HCT116 (cell line): ENCODE measurements around the gene FLG. TPM values are rescaled to one million over a fixed set of nuclear protein-coding genes. Genes with fewer than 3 reads are reported as not detected.

Source experiments
- ATAC-seq: fragments of 200-7000 bp; cut with Tn5 transposase; 2 replicates; pipeline ENCODE4 v1.9.1; 2020; ENCODE audit warnings: mild to moderate bottlenecking, moderate library complexity
- BruUV-seq: library from RNA; stranded (reverse); fragments of 400-500 nt; replicated peaks from 2 replicates; lab custom pipeline; 2021; lab: Mats Ljungman, UMichigan
- CTCF ChIA-PET: fragments of 300-600 bp; sonication (Branson Sonifier 250); formaldehyde crosslinking; loops from one replicate; lab custom pipeline; 2021; ENCODE audit warnings: antibody characterized with exemption; lab: Charles Lee
- POLR2A ChIA-PET: fragments of 300-600, 350-600 bp; sonication (Branson Sonifier 250); formaldehyde crosslinking; loops from one replicate; lab custom pipeline; 2021; ENCODE audit warnings: antibody characterized with exemption; lab: Charles Lee
- RAD21 ChIA-PET, 2 experiments: fragments of 300-600 bp; sonication (Branson Sonifier 250); formaldehyde crosslinking; loops; one replicate each; lab custom pipeline; 2023; ENCODE audit warnings: low total read pairs in 2 of 2; ENCODE audit not compliant: uncharacterized antibody in 2 of 2, unreplicated experiment in 2 of 2, low non-redundant PET in 1 of 2; lab: Charles Lee
- DNase-seq: peaks from one replicate; pipeline ENCODE4 v3.0.0-alpha.2; 2010; ENCODE audit warnings: low read depth, low spot score
- H2AFZ ChIP-seq: fragments of 200-600 bp; shearing (Covaris generic), sonication (generic); 2 replicates; pipeline ENCODE4 v1.6.1; 2017; ENCODE audit warnings: low read depth, mixed run types, mixed read lengths, antibody characterized with exemption, low read length; ENCODE audit not compliant: poor library complexity, severe bottlenecking
- H3K27ac ChIP-seq: 2 replicates; pipeline ENCODE4 v1.5.1; 2012; ENCODE audit warnings: low read depth, low read length
- H3K27me3 ChIP-seq: fragments of 200-600 bp; sonication (generic); 2 replicates; pipeline ENCODE4 v1.6.1; 2016; ENCODE audit warnings: mixed run types, low read length, mixed read lengths; ENCODE audit not compliant: insufficient read depth
- H3K36me3 ChIP-seq, 2 experiments: fragments of 200-500 bp in 1 of 2; fragments of 200-600 bp in 1 of 2; sonication (Bioruptor generic) in 1 of 2; sonication (generic) in 1 of 2; 2 replicates each; pipeline versions ENCODE4 v1.5.1 to v1.6.1; 2014 to 2016; ENCODE audit warnings: low read length in 2 of 2, inconsistent platforms in 1 of 2, mixed read lengths in 1 of 2, mixed run types in 1 of 2; ENCODE audit not compliant: insufficient read depth in 2 of 2, control insufficient read depth in 1 of 2
- H3K4me1 ChIP-seq, 2 experiments: fragments of 200-600 bp in 1 of 2; sonication (generic) in 1 of 2; 2 replicates each; pipeline versions ENCODE4 v1.5.1 to v1.6.1; 2012 to 2017; ENCODE audit warnings: low read length in 2 of 2, inconsistent platforms in 1 of 2, mild to moderate bottlenecking in 1 of 2, mixed read lengths in 1 of 2, mixed run types in 1 of 2, moderate library complexity in 1 of 2; ENCODE audit not compliant: insufficient read depth in 2 of 2, control insufficient read depth in 1 of 2
- H3K4me2 ChIP-seq: fragments of 200-600 bp; sonication (generic); 2 replicates; pipeline ENCODE4 v1.6.1; 2017; ENCODE audit warnings: mixed run types, low read length, mixed read lengths
- H3K4me3 ChIP-seq, 2 experiments: fragments of 200-600 bp in 1 of 2; sonication (generic) in 1 of 2; replicated peaks in 1 of 2; 2 replicates each; pipeline ENCODE4 v1.5.1; 2011 to 2016; ENCODE audit warnings: low read length in 2 of 2, control low read depth in 1 of 2, low read depth in 1 of 2, mild to moderate bottlenecking in 1 of 2, mixed read lengths in 1 of 2, mixed run types in 1 of 2
- H3K79me2 ChIP-seq: fragments of 200-600 bp; sonication (generic); 2 replicates; pipeline ENCODE4 v1.6.1; 2017; ENCODE audit warnings: mild to moderate bottlenecking, mixed run types, low read length, moderate library complexity, mixed read lengths; ENCODE audit not compliant: insufficient read depth
- H3K9ac ChIP-seq: fragments of 200-600 bp; sonication (generic); 2 replicates; pipeline ENCODE4 v1.6.1; 2016; ENCODE audit warnings: low read length, mixed read lengths
- H3K9me2 ChIP-seq: fragments of 200-600 bp; sonication (generic), shearing (Covaris generic); 2 replicates; pipeline ENCODE4 v1.6.1; 2017; ENCODE audit warnings: mixed run types, mild to moderate bottlenecking, moderate library complexity; ENCODE audit not compliant: insufficient read depth
- H3K9me3 ChIP-seq, 2 experiments: fragments of 200-500 bp in 1 of 2; fragments of 200-600 bp in 1 of 2; sonication (Bioruptor generic) in 1 of 2; sonication (generic) in 1 of 2; 2 replicates each; pipeline ENCODE4 v1.6.1; 2014 to 2017; ENCODE audit warnings: low read length in 2 of 2, mixed read lengths in 2 of 2, inconsistent platforms in 1 of 2, low read depth in 1 of 2, mild to moderate bottlenecking in 1 of 2, mixed run types in 1 of 2, moderate library complexity in 1 of 2; ENCODE audit not compliant: control insufficient read depth in 1 of 2, insufficient read depth in 1 of 2
- H4K20me1 ChIP-seq: fragments of 200-600 bp; sonication (generic), shearing (Covaris generic); 2 replicates; pipeline ENCODE4 v1.6.1; 2017; ENCODE audit warnings: mixed run types, mild to moderate bottlenecking, moderate library complexity; ENCODE audit not compliant: insufficient read depth
- CBX3 ChIP-seq: IDR thresholded peaks from 2 replicates; pipeline ENCODE4 v1.6.1; 2012; ENCODE audit warnings: low read depth
- CEBPB ChIP-seq: IDR thresholded peaks from 2 replicates; pipeline ENCODE4 v1.6.1; 2012; ENCODE audit warnings: low read depth
- CTCF ChIP-seq, 3 experiments: fragments of 200-600 bp in 1 of 3; sonication (generic) in 1 of 3; IDR thresholded peaks in 2 of 3; conservative IDR thresholded peaks in 1 of 3; 2 replicates each; pipeline ENCODE4 v1.5.1; 2012 to 2017; ENCODE audit warnings: low read depth in 2 of 3, low read length in 2 of 3, antibody characterized with exemption in 1 of 3, borderline replicate concordance in 1 of 3, control low read depth in 1 of 3, mild to moderate bottlenecking in 1 of 3, mixed read lengths in 1 of 3, mixed run types in 1 of 3, moderate library complexity in 1 of 3; ENCODE audit not compliant: insufficient read depth in 1 of 3
- EGR1 ChIP-seq: IDR thresholded peaks from 2 replicates; pipeline ENCODE4 v1.6.1; 2012; ENCODE audit warnings: low read depth
- ELF1 ChIP-seq: IDR thresholded peaks from 2 replicates; pipeline ENCODE4 v1.6.1; 2012; ENCODE audit warnings: low read depth, borderline replicate concordance
- EZH2 ChIP-seq: fragments of 200-600 bp; sonication (generic); IDR thresholded peaks from 2 replicates; pipeline ENCODE4 v1.6.1; 2017; ENCODE audit warnings: antibody characterized with exemption, mixed run types
- EZH2phosphoT487 ChIP-seq: fragments of 200-600 bp; IDR thresholded peaks from 2 replicates; pipeline ENCODE4 v1.6.1; 2018; ENCODE audit warnings: antibody characterized with exemption, borderline replicate concordance
- FOSL1 ChIP-seq: IDR thresholded peaks from 2 replicates; pipeline ENCODE4 v1.6.1; 2012; ENCODE audit warnings: low read depth
- JUND ChIP-seq: IDR thresholded peaks from 2 replicates; pipeline ENCODE4 v1.6.1; 2012
- MAX ChIP-seq: IDR thresholded peaks from 2 replicates; pipeline ENCODE4 v1.6.1; 2012
- POLR2A ChIP-seq: IDR thresholded peaks from 2 replicates; pipeline ENCODE4 v1.7.0; 2011; ENCODE audit warnings: borderline replicate concordance; ENCODE audit not compliant: insufficient read depth, insufficient read length; ENCODE audit errors: extremely low read depth
- RAD21 ChIP-seq: IDR thresholded peaks from 2 replicates; pipeline ENCODE4 v1.6.1; 2012; ENCODE audit warnings: low read depth, mild to moderate bottlenecking
- SP1 ChIP-seq: IDR thresholded peaks from 2 replicates; pipeline ENCODE4 v1.6.1; 2012; ENCODE audit warnings: low read depth
- SRF ChIP-seq: IDR thresholded peaks from 2 replicates; pipeline ENCODE4 v1.6.1; 2012; ENCODE audit warnings: low read depth
- TCF7L2 ChIP-seq: IDR thresholded peaks from 2 replicates; pipeline ENCODE4 v1.7.0; 2011; ENCODE audit warnings: borderline replicate concordance, inconsistent platforms; ENCODE audit not compliant: insufficient read depth, insufficient read length; ENCODE audit errors: extremely low read depth
- YY1 ChIP-seq: IDR thresholded peaks from 2 replicates; pipeline ENCODE4 v1.6.1; 2011; ENCODE audit warnings: low read length, low read depth, moderate library complexity, mild to moderate bottlenecking; ENCODE audit not compliant: insufficient replicate concordance; ENCODE audit errors: extremely low read depth
- ZBTB33 ChIP-seq: IDR thresholded peaks from 2 replicates; pipeline ENCODE4 v1.6.1; 2011; ENCODE audit warnings: mild to moderate bottlenecking, low read length, moderate library complexity; ENCODE audit not compliant: insufficient replicate concordance; ENCODE audit errors: extremely low read depth
- ZFX ChIP-seq: fragments of 450-650 bp; IDR thresholded peaks from 2 replicates; pipeline ENCODE4 v1.6.1; 2017
- intact Hi-C: fragments of 100-400 bp; cut with micrococcal nuclease; formaldehyde crosslinking; loops from 2 replicates; pipeline ENCODE4 v1.10.0; 2022
- total RNA-seq: library from RNA; stranded (reverse); gene quantifications from one replicate; pipeline ENCODE4 v1.2.1, GENCODE V29; 2021; ENCODE audit not compliant: unreplicated experiment
- TF ChIP-seq, protein P1 (sequence below): IDR thresholded peaks from 2 replicates; pipeline ENCODE4 v1.6.1; 2012
- TF ChIP-seq, protein P2 (sequence below): IDR thresholded peaks from 2 replicates; pipeline ENCODE4 v1.6.1; 2012; ENCODE audit warnings: low read depth

FLG gene
- total RNA-seq, 1 experiment from 2014 or later, result 0.02 TPM

- TF ChIP-seq MAX, result no peak
- TF ChIP-seq CEBPB, result no peak
- no peak for TF ChIP-seq SRF
- TF ChIP-seq, protein P1, sequence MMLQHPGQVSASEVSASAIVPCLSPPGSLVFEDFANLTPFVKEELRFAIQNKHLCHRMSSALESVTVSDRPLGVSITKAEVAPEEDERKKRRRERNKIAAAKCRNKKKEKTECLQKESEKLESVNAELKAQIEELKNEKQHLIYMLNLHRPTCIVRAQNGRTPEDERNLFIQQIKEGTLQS, result no peak
- no peak for TF ChIP-seq JUND
- TF ChIP-seq YY1, result no peak
- TF ChIP-seq, protein P2, sequence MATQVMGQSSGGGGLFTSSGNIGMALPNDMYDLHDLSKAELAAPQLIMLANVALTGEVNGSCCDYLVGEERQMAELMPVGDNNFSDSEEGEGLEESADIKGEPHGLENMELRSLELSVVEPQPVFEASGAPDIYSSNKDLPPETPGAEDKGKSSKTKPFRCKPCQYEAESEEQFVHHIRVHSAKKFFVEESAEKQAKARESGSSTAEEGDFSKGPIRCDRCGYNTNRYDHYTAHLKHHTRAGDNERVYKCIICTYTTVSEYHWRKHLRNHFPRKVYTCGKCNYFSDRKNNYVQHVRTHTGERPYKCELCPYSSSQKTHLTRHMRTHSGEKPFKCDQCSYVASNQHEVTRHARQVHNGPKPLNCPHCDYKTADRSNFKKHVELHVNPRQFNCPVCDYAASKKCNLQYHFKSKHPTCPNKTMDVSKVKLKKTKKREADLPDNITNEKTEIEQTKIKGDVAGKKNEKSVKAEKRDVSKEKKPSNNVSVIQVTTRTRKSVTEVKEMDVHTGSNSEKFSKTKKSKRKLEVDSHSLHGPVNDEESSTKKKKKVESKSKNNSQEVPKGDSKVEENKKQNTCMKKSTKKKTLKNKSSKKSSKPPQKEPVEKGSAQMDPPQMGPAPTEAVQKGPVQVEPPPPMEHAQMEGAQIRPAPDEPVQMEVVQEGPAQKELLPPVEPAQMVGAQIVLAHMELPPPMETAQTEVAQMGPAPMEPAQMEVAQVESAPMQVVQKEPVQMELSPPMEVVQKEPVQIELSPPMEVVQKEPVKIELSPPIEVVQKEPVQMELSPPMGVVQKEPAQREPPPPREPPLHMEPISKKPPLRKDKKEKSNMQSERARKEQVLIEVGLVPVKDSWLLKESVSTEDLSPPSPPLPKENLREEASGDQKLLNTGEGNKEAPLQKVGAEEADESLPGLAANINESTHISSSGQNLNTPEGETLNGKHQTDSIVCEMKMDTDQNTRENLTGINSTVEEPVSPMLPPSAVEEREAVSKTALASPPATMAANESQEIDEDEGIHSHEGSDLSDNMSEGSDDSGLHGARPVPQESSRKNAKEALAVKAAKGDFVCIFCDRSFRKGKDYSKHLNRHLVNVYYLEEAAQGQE, result no peak
- TF ChIP-seq ELF1, result no peak
- TF ChIP-seq ZBTB33, result no peak
- TF ChIP-seq POLR2A, result no peak
- TF ChIP-seq ZFX, result no peak
- TF ChIP-seq EZH2, result no peak
- no peak for TF ChIP-seq EZH2phosphoT487
- no peak for TF ChIP-seq FOSL1
- no peak for TF ChIP-seq SP1
- no peak for TF ChIP-seq TCF7L2
- no peak for TF ChIP-seq RAD21
- TF ChIP-seq CTCF (IDR thresholded peaks at IDR 0.05 in 2 of 3, conservative IDR thresholded peaks at IDR 0.05 in 1 of 3; ENCODE audit: borderline replicate concordance in 1 of 3, insufficient read depth in 1 of 3, low read depth in 2 of 3, low read length in 2 of 3), result no peak
- no peak for TF ChIP-seq EGR1
- TF ChIP-seq CBX3, result no peak
- 0 out of 2 replicates have a peak, but pooled peaks cover 6% of the 10 kb centered on the region for H3K27me3 ChIP-seq
- no peaks in the 10 kb centered on the region for H3K79me2 ChIP-seq
- no peak within 1 kb of the TSS for H3K9ac ChIP-seq
- no peak within 1 kb of the TSS for H3K4me3 ChIP-seq
- H3K27ac ChIP-seq, result no peak within 1 kb of the TSS
- POLR2A ChIA-PET, result no interaction called here
- RAD21 ChIA-PET, result no interaction called here
- no peak within 1 kb of the TSS for H3K4me2 ChIP-seq
- H3K36me3 ChIP-seq, result no peaks in the 10 kb centered on the region
- intact Hi-C loops, result no loop called here
- H3K9me3 ChIP-seq, result no peaks in the 10 kb centered on the region
- BruUV-seq, result no TSS peak
- no peak for ATAC-seq
- H4K20me1 ChIP-seq, result no peaks in the 10 kb centered on the region
- DNase-seq, result no peak
- CTCF ChIA-PET, result interaction anchor here (1.0 to 1.3 kb wide), 3 partner anchors 13 to 39 kb away, joined by 3 to 5 read pairs (median 3); no protein-coding TSS in a partner anchor
- H3K9me2 ChIP-seq, result no peaks in the 10 kb centered on the region; the same call in 1 of the 2 replicates
- no peaks in the 10 kb centered on the region for H3K4me1 ChIP-seq
- no peak within 1 kb of the TSS for H2AFZ ChIP-seq
Observed at GRCh38 chr1:152359906-152360305, 34.9 kb upstream of the FLG start, which contains the start of gene FLG2. Gene FLG2, minus strand, starts transcription at chr1:152360006. Its CDS starts 1,122 bp downstream, at chr1:152358884.
